Measurements from ENCODE around the gene BTN2A1.

The BTN2A1 gene

DNA sequence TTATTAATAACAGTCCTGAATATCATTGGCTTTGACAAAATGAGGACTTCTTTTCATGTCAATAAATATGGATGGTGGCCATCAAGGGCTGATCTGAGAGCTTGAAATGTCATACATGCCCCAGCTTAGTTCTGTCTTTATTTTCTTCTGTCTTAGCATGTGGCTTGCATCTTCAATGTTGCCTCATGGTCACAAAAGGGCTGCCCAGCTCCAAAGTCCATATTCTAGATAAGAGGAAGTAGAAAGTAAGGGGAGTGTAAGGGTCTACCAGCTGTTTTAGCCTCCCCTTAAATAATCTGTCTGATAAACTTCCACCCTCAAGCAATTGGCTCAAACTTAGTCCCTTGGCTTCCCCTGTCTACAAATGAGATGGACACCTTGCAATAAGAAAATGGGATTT, 14.2 kb downstream of the BTN2A1 start:
- TF ChIP-seq TAF1 (IDR thresholded peaks at IDR 0.05; ENCODE audit: borderline replicate concordance, insufficient read depth, low read length) (no peak), FOXP2 (optimal IDR thresholded peaks at IDR 0.05; ENCODE audit: borderline replicate concordance, extremely low read depth, extremely low read length, insufficient read depth) (no peak), SIN3A (IDR thresholded peaks at IDR 0.05; ENCODE audit: borderline replicate concordance, insufficient read depth, low read length) (no peak), REST (IDR thresholded peaks at IDR 0.05; ENCODE audit: insufficient read depth in 1 of 2, low read depth in 2 of 2, low read length in 2 of 2) (no peak), POLR2AphosphoS5 (IDR thresholded peaks at IDR 0.05; ENCODE audit: low read depth, low read length) (no peak)

DNA sequence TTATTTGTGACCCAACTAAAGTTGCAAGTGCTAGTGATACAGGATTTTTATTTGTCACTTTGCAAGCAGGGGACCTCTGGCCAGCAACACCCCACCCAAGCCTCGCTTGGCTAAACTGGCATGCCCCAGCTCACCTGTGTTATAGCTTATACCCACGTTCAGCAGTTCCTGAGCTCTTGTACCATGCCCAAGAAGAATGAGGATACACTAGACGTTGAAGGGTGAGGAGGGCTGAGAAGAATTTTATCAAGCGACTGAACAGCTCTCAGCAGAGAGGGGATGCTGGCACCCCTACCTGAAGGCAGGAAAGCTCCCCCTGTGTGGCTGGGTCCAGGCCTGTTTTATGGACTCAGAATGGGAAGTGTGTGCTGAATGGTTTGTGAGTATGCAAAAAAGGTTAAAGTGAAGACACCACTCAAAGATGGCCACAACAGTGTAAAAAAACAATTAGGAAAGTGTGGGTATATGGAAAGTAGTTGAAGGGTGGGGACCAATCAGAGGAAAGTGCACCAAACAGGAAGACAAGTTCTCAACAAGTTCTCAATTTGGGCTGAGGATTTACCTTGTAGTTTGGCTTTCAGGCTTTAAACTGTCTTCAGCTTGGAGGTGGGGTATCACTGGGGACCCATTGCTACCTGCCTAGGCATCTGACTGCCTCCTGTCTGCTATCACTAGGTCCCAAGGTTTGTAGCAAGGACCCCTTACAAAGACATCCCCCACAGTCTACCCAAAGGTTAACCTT, 15.0 kb downstream of the BTN2A1 start:
- no peak for TF ChIP-seq FOXP2 (optimal IDR thresholded peaks at IDR 0.05; ENCODE audit: borderline replicate concordance, extremely low read depth, extremely low read length, insufficient read depth)

- TF ChIP-seq FOXP2 (optimal IDR thresholded peaks at IDR 0.05; ENCODE audit: borderline replicate concordance, extremely low read depth, extremely low read length, insufficient read depth) (no peak), POLR2AphosphoS5 (IDR thresholded peaks at IDR 0.05; ENCODE audit: low read depth, low read length) (no peak), REST (IDR thresholded peaks at IDR 0.05; ENCODE audit: insufficient read depth in 1 of 2, low read depth in 2 of 2, low read length in 2 of 2) (no peak), TAF1 (IDR thresholded peaks at IDR 0.05; ENCODE audit: borderline replicate concordance, insufficient read depth, low read length) (no peak)
Measured at GRCh38 chr6:26473429-26473757, 15.6 kb downstream of the BTN2A1 start.

DNA sequence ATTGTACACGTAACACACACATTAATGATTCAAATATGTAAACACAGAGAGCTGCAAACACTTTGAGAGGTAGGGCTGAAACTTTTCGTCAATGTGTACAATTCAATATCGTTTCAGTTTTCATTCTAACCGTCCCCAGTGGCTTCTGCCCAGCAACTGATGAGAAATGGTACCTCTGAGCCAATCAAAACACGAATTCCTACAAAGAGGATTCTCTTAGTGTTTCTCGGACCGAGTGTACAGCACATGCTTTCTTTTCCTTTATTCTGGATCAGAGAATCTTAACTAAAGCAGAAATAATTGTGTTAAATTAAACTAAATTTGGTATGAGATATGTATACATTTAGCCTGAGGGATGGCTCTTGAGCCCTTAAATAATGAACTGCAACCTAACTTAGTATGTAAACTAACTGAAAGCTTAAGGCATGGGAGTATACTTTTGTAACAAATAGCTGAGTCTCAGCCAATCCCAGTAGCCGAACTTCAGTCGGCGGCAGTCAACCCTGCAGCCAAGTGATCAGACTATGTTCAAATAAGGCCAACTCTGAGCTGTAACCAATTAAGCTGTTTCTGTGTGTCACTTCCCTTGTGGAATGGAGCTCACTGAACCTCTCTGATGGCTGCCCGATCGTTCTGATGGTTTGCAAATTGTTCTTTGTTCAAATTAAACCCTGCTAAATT, 16.1 kb downstream of the BTN2A1 start:
- TF ChIP-seq SIN3A (IDR thresholded peaks at IDR 0.05; ENCODE audit: borderline replicate concordance, insufficient read depth, low read length) (no peak), REST (IDR thresholded peaks at IDR 0.05; ENCODE audit: insufficient read depth in 1 of 2, low read depth in 2 of 2, low read length in 2 of 2) (no peak), FOXP2 (optimal IDR thresholded peaks at IDR 0.05; ENCODE audit: borderline replicate concordance, extremely low read depth, extremely low read length, insufficient read depth) (no peak), POLR2AphosphoS5 (IDR thresholded peaks at IDR 0.05; ENCODE audit: low read depth, low read length) (peak; percentile 96), TAF1 (IDR thresholded peaks at IDR 0.05; ENCODE audit: borderline replicate concordance, insufficient read depth, low read length) (peak; percentile 81)

DNA sequence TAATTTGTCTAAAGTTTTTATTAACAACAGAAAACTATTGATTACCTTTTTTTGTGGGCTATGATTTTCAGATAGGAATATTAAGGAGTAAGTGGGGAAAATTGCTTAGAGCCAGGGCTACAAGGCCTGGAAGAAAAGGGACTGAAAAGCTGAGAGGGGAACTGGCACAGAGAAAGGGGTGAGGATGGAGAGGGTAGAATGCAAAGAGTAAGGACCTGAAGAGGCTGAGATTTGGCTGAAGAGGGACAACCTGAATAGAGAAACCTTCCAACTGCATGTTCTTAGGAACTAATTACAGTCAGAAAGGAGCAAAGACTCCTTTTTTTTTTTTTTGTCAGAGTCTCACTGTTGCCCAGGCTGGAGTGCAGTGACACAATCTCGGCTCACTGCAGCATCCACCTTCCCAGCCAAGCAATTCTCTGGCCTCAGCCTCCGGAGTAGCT, 16.7 kb downstream of the BTN2A1 start:
- no peak for TF ChIP-seq REST (IDR thresholded peaks at IDR 0.05; ENCODE audit: insufficient read depth in 1 of 2, low read depth in 2 of 2, low read length in 2 of 2)
- TF ChIP-seq SIN3A (IDR thresholded peaks at IDR 0.05; ENCODE audit: borderline replicate concordance, insufficient read depth, low read length) = no peak
